ENCODE results near the gene ASTN2.

The ASTN2 gene

DNA sequence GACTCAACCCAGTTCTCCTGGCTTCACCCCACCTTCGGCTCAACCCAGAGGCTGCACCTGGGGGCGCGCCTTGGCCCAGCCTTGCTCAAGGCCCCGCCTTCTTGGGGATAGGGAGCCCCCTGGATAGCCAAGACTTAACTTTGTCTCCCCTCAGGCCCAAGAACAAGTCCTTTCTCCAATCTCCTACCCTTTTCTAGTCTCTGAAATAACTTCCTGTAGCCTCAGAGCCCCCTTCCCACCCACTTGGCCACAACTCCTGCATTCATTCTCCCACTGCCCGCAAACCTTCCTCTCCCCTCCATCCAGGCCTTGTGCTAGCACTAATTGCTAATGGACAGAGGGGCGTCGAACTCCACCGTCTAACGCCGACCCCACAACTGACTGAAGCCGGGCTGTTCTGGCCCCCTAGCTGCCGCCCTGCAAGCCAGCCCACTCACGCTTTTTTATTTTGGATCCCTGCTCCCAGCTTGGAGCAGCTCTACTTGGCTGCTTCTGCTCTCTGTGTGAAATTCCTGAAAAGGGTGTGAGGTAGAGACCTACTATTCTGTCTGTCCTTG, 579 bp upstream of the ASTN2 start:
- ATAC-seq (no peak), DNase-seq (no peak)

- DNase-seq, result peak; percentile 6
- ATAC-seq, result peak; percentile 26
Measured at GRCh38 chr9:117414220-117414905, 494 bp downstream of the ASTN2 start.

DNA sequence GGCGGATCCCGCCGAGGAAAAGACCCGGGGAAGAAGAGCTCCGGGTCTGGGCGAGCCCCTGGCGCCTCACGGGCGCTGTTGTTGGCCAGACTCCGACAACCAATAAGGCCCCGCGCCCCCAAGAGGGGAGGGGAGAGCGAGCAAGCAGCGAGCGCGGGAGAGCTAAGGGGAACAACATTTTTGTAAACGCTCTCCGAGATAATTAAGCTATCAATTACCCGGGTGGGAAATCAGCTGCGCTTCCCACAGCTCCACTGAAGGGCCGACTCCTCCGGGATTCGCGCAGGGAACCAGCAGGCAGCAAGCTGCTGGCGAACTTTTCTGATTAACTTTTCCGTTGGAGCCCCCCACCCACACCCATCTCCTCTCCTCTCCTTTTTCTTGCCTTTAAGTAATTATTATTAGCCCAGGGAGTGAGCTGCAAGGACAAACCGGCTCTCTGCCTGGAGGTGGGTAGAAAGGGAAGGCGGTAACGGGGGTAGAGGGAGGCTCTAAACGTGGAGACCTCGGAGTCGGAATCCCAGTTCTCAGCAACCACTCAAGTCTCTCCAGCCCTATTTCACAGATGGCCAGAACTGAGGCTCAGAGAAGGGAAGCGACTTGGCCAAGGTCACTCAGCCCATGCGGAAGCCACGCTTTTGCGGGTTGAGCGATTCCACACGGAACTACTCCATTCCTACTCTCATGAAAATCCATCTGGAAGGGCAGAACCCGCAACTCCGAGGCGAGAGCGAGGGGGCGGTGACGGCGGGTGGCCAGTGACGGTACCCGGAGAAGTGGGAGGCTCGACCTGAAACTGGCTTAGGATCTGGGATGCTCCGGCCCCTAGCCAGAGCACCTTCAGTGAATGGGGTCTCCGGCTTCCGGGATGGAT, 1.3 kb downstream of the ASTN2 start:
- DNase-seq, result no peak
- ATAC-seq, result no peak

DNA sequence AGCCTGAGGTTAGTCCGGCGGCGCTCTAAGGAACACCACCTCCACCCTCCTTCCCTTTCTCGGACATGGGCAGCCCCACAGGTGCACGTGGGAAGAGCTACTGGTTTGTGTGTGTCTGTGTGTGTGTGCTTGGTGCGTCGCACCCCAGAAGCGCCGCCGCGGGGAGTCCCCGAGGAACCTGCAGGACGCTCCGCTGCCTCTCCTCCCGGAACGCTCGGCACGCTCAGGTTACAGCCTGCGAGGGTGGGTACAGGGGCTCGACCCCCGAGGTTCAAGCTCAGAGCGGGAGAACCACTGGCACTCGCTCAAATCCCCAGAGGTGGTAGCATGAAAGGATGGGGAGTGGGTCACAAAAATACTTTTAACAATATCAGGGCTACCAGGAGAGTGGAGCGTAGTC, 2.0 kb downstream of the ASTN2 start:
- ATAC-seq (no peak), DNase-seq (no peak)

DNA sequence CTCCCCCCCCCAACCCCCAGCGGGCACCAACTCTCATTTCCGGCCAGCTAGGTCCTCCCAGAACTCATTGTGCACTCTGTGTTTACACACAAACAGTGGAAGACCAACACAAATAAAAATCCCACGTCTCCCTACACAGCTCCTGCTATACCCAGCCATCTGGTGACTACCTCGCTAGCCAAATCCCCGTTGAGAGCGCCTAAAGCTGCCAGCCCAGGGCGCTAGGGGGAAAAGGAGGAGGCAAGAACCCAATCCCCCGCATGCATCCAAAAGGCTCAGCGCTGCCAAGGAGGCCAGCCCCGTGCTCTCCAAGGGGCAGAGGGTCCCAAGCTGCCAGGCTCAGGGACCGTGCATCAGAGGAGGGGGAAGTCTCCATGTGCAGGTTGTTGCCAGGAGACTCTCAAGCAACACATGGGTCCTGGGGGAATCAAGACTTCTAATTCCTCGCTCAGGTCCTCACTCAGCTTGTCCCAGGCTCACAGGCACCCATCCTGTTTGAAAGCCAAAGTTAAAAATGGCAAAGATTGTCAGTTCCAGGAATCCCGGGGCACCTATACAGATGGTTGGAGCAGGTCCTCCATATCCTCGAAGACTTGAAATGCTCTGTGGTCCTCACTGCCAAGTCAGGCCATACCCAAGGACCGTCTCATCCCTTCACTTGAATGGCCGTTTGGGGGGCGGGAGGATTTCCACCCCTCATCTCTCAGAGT, 2.7 kb downstream of the ASTN2 start:
- DNase-seq, result no peak
- no peak for ATAC-seq

DNA sequence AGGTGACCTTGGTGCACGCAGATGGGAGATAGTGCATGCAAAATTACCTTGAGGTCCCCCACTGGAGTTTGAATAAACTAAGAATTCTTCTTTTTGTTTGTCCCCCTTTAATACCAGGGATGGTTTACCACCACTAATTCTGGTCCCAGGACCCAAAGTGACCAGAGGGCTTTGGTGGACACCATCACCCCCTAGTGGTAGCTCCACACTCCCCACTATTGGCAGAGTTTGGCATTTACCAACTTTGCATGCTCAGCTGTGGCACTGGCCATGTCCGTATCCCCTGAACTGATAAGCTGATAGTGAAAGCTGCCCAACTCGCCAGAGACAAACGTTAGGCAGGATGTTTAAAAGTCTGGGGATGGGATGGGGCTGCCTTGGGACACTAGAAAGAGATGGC, 3.3 kb downstream of the ASTN2 start:
- ATAC-seq (no peak), DNase-seq (peak; percentile 3)

- DNase-seq (no peak), ATAC-seq (no peak)
Measured at GRCh38 chr9:117409321-117409720, 5.5 kb downstream of the ASTN2 start.

- no peak for ATAC-seq
- no peak for DNase-seq
Measured at GRCh38 chr9:117407436-117408022, 7.3 kb downstream of the ASTN2 start.

DNA sequence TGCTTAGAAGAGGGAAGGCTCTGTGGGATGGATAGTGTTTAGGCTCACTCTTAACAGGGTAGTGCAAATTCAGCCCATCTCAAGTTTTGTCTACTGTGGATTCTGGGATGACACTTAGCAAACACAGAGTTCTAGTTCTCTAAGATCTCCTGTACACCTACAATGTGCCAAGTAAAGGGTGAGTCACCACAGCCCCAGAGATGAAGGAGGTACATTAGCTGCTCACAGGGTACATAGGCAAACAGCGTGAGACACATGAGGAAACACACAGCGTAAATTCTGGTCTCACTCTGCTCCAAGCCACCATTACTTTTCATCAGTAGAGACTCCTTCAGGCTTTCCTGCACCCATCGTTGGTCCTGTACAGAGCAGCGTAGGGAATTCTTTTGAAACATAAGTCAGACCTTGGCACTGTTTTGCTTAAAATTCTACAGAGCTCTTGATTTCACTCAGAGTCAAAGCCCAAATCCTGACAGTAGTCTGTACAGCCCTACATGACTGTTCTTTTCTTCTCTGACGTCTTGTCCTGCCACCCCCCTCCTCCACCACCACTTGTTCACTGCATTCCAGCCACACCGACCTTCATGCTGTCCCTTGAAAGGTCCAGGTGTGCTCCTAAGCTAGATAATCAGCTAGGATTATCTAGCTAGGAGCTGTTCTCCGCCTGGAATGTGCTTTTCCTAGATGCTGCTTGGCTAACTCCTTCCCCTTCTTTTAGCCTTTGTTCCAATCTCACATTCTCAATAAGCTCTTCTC, 8.7 kb downstream of the ASTN2 start:
- ATAC-seq (no peak), DNase-seq (no peak)

GRCh38 chr9:117403848-117404247, 11.0 kb downstream of the ASTN2 start:
- no peak for DNase-seq
- ATAC-seq, result no peak

DNA sequence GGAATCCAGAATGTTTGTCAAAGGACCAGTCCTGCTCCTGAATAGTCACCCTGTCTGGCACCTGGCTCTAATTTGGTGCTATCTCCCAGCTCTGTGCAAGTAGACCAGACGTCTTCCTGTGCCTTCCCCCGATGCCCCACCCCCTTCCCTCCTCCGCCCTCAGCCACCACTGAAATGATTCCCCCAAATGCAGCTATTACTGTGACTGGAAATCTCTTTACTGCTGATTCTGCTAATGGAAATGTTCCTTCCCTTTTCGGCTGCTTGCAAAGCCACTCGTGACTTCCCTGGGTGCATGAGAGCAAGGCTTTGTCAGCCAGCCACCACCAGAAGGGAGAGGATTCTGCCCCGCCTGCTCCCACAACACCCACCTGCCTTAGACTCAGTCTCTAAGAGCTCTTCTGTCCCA, 11.4 kb downstream of the ASTN2 start:
- ATAC-seq (no peak), DNase-seq (no peak)

DNA sequence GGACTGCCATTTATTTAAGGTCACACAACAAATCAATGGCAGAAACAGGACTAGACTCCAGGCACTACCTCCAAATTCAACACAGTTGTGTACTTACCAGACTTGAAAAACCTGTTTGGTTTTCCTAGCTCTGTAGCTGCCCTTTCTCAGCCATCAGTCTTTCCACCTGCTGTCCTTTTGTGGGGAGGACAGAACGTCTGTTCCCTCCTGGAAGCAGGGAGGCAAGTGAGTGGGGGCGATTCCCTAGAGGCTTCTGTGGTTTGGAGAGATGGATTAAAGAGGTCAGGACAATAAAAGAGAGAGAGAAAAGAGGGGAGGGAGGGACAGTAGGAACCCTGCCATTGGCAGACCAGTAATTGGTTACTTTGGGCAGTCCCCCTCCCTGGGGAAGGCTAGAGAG, 14.7 kb downstream of the ASTN2 start:
- ATAC-seq (no peak), DNase-seq (no peak)

DNA sequence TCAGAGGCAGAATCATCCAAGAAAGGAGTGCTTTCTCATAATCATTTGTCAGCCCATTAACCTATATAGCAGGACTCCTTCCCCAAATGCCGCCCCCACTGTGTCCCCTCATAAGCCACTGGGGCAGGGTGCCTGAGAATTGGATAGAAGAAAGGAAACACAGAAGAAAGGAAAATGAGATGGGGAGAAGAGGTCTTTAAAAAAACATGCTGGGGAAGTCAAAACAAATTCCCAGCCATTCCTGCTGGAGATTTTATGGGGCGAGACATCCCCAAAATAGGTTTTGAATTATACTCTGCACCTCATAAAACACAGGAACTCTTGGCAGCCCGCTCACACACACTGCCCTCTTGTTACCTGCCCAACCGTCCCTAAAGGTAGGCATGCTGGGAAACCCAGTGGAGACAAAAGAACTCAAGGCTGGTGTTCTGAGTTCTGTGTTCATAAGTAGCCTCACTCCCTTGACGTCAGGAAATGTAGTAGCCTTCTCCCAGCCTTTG, 19.7 kb downstream of the ASTN2 start:
- ATAC-seq (no peak), DNase-seq (no peak)

DNA sequence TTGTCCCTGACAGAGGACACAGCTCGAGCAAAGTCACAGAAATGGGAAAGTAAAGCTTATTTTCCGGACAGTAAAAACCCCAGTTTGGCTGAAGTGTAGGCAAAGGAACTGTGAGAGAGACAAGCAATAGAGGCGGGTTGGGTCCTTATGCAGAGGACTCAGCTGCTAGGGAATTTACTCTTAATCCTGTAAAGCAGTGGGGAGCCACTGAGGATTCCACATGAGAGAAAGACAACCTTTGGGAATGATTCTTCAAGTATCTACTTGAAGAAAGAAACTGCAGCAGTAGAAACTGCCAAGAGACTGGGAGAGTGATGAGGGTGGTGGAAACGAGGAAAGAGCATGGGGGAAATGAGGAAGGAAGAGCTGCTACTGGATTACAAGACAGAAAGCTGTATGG, 20.2 kb downstream of the ASTN2 start:
- ATAC-seq (no peak), DNase-seq (no peak)

DNA sequence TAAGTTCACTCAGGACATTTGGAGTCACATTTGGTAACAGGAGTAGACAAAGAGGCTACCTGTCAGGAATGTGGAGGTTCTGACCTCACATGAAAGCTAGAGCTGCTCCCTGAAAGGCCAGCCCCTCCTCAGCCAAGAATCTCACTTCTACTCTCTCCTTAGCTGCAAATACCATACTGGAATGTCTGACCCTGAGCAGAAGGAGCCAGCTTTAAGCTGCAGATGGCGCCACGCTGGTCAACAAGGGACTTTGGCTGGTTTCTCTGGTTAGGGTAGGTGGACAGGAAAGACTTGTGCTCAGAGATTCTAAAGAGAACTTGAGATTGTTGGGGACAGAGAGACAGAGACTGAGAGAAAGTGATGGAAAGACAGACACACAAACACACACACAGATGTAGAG, 21.9 kb downstream of the ASTN2 start:
- ATAC-seq (no peak), DNase-seq (no peak)

- no peak for DNase-seq
- no peak for ATAC-seq
Measured at GRCh38 chr9:117387422-117387821, 27.4 kb downstream of the ASTN2 start.

DNA sequence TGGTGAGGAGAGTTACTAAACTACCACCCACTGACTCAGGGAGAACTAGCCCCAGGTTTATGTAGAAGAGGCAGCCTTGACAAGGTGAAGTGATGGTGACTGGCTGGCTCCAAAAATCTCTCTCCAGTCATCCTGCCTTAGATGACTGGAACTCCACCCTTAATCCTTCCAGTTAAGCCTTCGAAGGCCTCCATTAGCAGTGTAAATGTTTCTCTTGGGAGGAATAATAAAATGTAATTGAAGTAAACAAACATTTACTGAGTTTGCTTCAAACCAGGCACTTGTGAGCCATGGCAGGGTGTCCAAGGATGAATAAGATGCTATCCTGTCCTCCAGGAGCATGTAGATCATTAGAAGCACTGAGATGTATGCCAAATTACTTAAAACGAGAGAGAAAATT, 35.5 kb downstream of the ASTN2 start:
- ATAC-seq (no peak), DNase-seq (no peak)

- ATAC-seq (no peak), DNase-seq (no peak)
Measured at GRCh38 chr9:117377046-117377445, 37.8 kb downstream of the ASTN2 start.

DNA sequence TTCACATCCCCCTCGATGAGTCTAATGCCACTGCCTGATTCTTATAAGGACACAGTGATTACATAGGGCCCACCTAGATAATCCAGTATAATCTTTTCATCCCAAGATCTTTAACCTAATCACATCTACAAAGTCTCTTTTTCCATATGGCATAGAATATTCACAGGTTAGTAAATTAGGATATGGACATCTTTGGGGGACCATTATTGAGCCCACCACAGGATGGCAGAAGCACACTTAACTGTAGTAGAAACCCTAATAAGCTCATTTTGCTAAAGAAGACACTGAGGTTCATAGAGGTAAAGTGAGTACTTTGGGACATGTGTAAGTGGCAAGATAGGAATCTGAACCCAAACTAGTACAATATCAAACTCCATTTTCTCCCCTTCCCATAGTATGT, 38.9 kb downstream of the ASTN2 start:
- DNase-seq, result no peak

DNA sequence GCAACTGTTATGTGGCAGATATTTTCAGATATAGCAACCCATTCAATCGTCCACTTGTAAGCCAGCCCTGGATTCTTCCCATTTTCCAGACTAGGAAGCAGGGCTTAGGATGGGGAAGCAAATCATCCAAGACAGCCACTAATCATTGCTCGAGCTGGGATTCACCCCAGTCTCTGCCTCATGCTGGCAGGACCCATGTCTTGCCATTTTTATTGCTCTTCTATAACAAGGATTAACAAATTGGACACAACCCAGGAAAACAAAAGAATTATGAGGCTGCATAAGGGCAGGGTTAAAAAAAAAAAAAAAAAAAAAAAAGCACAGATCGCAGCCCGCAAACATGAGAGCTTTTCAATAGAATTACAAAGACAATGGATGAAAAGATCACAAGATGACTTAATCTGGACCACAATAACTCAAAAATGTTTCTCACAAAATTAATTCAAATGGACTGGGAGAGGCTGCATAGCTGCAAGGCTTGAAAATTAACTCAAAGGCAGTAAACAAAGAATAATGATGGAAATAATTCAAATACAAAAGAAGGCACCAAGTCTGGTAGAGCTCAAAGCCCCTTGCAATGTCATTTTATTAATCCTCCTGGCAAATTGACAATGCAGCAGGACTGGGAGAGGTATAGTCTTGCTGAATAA, 40.7 kb downstream of the ASTN2 start:
- DNase-seq, result no peak
- ATAC-seq, result no peak

More for the DNA sequence above, 38.9 kb downstream of the ASTN2 start:
- ATAC-seq, result no peak

DNA sequence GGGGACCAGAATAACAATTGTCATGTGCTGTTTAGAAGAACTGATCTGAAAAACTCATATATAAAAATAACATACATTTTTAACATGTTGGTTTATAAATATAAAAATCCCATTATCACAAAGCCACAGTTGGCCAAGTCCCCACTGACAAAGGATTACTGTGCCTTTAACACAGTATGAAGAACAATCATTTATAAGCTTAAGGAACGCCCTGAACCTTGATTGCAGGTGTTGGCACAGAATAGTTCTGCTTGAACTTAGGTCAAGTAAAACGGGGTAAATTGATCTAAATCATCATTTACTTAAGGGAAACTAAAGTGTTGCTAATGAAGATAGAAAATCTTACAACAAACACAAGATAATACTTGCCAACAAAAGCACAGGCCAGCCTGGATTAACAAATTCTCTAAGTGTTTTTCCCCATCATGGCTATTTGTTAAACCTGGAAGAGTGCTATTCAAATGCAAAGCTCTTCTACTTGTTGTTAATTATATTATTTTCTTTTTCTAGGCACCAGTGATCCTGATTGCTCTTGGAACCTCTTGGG, 46.1 kb downstream of the ASTN2 start:
- no peak for DNase-seq
- ATAC-seq, result no peak

All from stimulated activated naive CD8-positive, alpha-beta T cell treated with anti-CD3 and anti-CD28 coated beads, Interleukin-15, Interleukin-2, amounts not matched to agents 100 U/mL and 50 U/mL, for 24 hours (primary cell).